IPS DF 6.9 (cell line): ENCODE results near the gene BLMH.
"Not testable (repeated sequence)": the region's sequence is repeated elsewhere in the genome, so short reads cannot be mapped to it uniquely, and the experiment has no call there.

Source experiments
- DNase-seq: peaks from one replicate; pipeline ENCODE4 v3.0.0-alpha.2; 2013; ENCODE audit warnings: low read depth, low spot score
- H3K27ac ChIP-seq: one replicate; pipeline ENCODE4 v1.5.1; 2013; ENCODE audit warnings: low read length, control low read depth
- H3K27me3 ChIP-seq: 2 replicates; pipeline ENCODE4 v1.6.1; 2013; ENCODE audit warnings: mild to moderate bottlenecking, low read length; ENCODE audit not compliant: control insufficient read depth, insufficient read depth
- H3K36me3 ChIP-seq: 2 replicates; pipeline ENCODE4 v1.6.1; 2013; ENCODE audit warnings: low read length; ENCODE audit not compliant: control insufficient read depth, insufficient read depth
- H3K4me1 ChIP-seq: 2 replicates; pipeline ENCODE4 v1.6.1; 2013; ENCODE audit warnings: low read length; ENCODE audit not compliant: control insufficient read depth, insufficient read depth
- H3K4me3 ChIP-seq: 2 replicates; pipeline ENCODE4 v1.5.1; 2013; ENCODE audit warnings: mild to moderate bottlenecking, low read length
- H3K9me3 ChIP-seq: 2 replicates; pipeline ENCODE4 v1.6.1; 2013; ENCODE audit warnings: low read length, inconsistent platforms; ENCODE audit not compliant: control insufficient read depth, insufficient read depth
- WGBS: extraction: QIAGEN DNeasy Blood & Tissue Kit; methylation state at CpG from one replicate; pipeline ENCODE4 v1.1.7; 2013; ENCODE audit warnings: mixed read lengths, missing lambda C conversion rate; ENCODE audit not compliant: insufficient read length, insufficient coverage; 5-methylcytosine and 5-hydroxymethylcytosine counted together

The BLMH gene

DNA sequence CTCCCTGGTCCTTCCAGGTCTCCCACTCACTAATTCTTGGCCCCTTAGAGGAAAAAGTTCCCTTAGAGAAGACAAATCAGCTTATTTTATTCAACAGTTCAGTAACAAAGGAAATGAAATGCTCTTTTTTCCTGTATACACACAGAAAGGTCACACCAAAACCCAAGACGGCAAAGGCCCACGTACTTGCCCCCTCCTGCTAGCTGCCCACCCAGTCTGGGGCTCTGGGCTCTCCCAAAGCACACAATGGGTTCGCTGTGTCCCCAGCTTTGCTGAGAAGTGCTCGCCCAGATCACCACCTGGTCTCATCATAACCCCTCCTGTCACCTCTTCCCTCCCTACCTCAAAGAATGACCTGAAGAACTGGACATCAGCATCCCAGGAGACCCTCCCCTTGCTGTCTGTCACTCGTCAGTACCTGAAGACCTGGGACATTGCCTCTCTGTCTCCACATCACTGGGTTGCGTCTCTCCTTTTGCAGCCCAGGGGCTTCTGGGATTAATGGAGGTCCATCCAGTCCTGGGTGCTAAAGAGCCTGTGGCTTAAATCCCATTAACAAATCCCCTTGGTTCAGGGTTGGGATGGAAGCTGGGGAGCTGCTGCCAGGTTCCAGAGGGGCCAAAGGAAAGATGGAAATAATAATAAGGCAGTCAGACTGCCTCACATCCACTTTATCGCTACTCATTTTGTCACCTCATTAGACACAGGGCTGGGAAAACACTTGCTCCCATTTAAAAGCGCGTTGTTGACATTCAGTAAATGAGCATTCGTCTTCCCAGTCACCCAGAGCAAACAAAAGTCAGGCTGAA, 59.5 kb downstream of the BLMH start:
- H3K9me3 ChIP-seq, result no peaks in the 10 kb centered on the region
- no CpG with 5 or more reads among the region's 10 CpGs for WGBS
- H3K4me1 ChIP-seq, result no peaks in the 10 kb centered on the region
- DNase-seq, result no peak
- H3K27me3 ChIP-seq, result peaks cover 33% of the 10 kb centered on the region
- no peak overlapping the region for H3K4me3 ChIP-seq
- H3K36me3 ChIP-seq, result no peaks in the 10 kb centered on the region
- H3K27ac ChIP-seq, result no peak overlapping the region

DNA sequence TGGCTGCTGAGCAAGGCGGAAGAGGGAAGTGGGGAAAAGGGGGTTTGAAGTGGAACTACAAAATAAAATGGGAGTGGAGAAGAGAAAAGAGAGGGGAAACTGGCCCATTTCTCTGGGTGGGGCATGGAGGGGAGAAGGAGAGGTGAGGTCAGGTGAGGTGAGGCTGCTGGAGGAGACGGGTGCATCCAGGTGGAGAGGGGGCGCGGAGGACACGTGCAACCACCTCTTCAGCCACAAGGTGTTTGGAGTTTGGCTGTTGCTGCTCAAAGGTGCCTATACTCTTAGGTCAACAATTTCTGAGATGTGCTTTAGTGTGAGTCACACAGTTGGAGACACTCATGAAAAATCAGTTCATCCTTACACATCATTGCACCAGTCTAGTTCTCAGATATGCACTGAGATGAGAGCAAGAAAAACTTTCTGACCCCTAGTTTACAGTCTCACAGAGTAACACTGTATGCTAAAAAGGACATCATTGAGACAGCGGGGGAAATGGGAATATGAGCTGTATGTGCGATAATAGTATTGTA, 61.1 kb downstream of the BLMH start:
- Histone ChIP-seq H3K9me3 (no peaks in the 10 kb centered on the region), H3K27ac (no peak overlapping the region), H3K4me1 (no peaks in the 10 kb centered on the region), H3K36me3 (no peaks in the 10 kb centered on the region), H3K4me3 (no peak overlapping the region), H3K27me3 (peaks cover 21% of the 10 kb centered on the region)
- WGBS, result no CpG with 5 or more reads among the region's 7 CpGs
- DNase-seq, result no peak

DNA sequence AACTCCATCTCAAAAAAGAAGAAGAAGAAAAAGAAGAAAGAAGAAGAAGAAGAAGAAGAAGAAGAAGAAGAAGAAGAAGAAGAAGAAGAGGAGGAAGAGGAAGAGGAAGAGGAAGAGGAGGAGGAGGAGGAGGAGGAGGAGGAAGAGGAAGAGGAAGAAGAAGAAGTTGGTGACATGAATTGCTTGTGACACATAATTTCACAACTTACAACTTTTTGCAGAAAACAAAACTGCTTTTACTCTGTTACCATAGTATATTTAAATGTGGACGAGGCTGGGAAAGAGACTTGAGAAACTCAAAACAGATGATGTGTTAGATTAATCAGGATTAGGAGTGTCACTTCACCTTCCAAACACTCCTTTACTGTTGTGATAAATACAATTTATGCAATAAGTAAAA, 61.7 kb downstream of the BLMH start:
- H3K36me3 ChIP-seq, DNase-seq, H3K4me3 ChIP-seq, H3K4me1 ChIP-seq, H3K27ac ChIP-seq, H3K9me3 ChIP-seq: not testable (repeated sequence)
- WGBS, result no CpG with 5 or more reads among the region's 1 CpG
- H3K27me3 ChIP-seq, result peaks cover 15% of the 10 kb centered on the region

GRCh38 chr17:30229012-30229411, 62.7 kb downstream of the BLMH start:
- H3K9me3 ChIP-seq, result no peaks in the 10 kb centered on the region
- no CpG with 5 or more reads among the region's 7 CpGs for WGBS
- H3K27me3 ChIP-seq, result peaks cover 7% of the 10 kb centered on the region; the same call in 1 of the 2 replicates
- DNase-seq, result no peak
- H3K36me3 ChIP-seq, result no peaks in the 10 kb centered on the region
- H3K4me3 ChIP-seq, result no peak overlapping the region
- H3K27ac ChIP-seq, result no peak overlapping the region
- no peaks in the 10 kb centered on the region for H3K4me1 ChIP-seq

DNA sequence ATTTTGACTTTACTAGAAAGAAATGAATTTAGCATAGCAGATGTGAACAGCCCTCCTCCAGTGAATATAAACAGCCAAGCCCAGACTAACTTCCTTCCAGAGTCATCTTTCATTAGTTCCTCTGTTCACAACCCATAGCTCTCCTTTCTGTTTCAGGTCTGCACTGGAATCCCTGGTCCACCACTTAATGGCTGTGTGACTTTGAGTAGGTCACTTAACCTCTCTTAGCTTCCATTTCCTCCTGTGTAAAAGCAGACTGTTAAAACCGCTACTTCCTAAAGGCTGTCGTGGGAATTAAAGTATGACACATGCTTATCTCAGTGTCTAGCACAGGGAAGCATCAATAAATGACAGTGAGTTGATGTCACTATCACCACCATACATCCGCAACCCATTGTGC, 63.7 kb downstream of the BLMH start:
- H3K9me3 ChIP-seq, result no peaks in the 10 kb centered on the region
- DNase-seq, result no peak
- H3K27ac ChIP-seq, result no peak overlapping the region
- H3K4me1 ChIP-seq, result no peaks in the 10 kb centered on the region
- H3K36me3 ChIP-seq, result no peaks in the 10 kb centered on the region
- H3K27me3 ChIP-seq, result no peaks in the 10 kb centered on the region; the same call in 1 of the 2 replicates
- H3K4me3 ChIP-seq, result no peak overlapping the region
- WGBS, result no CpG with 5 or more reads among the region's 3 CpGs

DNA sequence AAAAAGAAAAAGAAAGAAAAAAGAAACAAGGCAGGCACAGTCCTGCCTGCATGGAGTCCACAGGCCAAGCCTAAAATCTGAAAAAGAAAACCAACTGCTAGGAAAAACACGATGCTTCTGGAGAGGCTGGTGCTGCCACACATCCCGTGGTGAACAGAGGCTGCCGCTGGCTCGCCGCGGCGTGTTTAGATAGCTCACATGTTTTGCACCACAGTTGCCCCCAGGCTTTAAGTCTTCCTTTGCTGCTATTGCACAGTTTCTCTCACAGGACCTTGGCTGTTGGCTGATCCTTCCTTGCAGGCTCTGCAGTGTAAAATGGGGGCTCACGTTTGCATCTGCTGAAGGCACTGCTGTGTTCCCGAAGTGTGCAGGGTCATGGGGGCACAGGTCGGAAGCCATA, 64.9 kb downstream of the BLMH start:
- no peaks in the 10 kb centered on the region; the same call in 1 of the 2 replicates for H3K4me1 ChIP-seq
- WGBS, result no CpG with 5 or more reads among the region's 10 CpGs
- no peak overlapping the region for H3K27ac ChIP-seq
- no peak for DNase-seq
- H3K9me3 ChIP-seq, result no peaks in the 10 kb centered on the region
- H3K27me3 ChIP-seq, result no peaks in the 10 kb centered on the region
- H3K36me3 ChIP-seq, result no peaks in the 10 kb centered on the region
- H3K4me3 ChIP-seq, result no peak overlapping the region

- Histone ChIP-seq H3K27me3 (no peaks in the 10 kb centered on the region), H3K27ac (no peak overlapping the region), H3K4me3 (no peak overlapping the region), H3K9me3 (no peaks in the 10 kb centered on the region), H3K36me3 (no peaks in the 10 kb centered on the region), H3K4me1 (no peaks in the 10 kb centered on the region; the same call in 1 of the 2 replicates)
- DNase-seq, result no peak
- no CpG with 5 or more reads among the region's 15 CpGs for WGBS
Measured at GRCh38 chr17:30225919-30226553, 65.7 kb downstream of the BLMH start.

GRCh38 chr17:30225112-30225511, 66.6 kb downstream of the BLMH start:
- no peak for DNase-seq
- H3K27ac ChIP-seq, result no peak overlapping the region
- no peaks in the 10 kb centered on the region for H3K27me3 ChIP-seq
- H3K4me1 ChIP-seq, result no peaks in the 10 kb centered on the region; the same call in 1 of the 2 replicates
- no peaks in the 10 kb centered on the region for H3K9me3 ChIP-seq
- H3K4me3 ChIP-seq, result no peak overlapping the region
- no peaks in the 10 kb centered on the region for H3K36me3 ChIP-seq
- WGBS, result no CpG with 5 or more reads among the region's 3 CpGs

GRCh38 chr17:30224419-30224960, 67.3 kb downstream of the BLMH start:
- H3K4me1 ChIP-seq, result no peaks in the 10 kb centered on the region; the same call in 1 of the 2 replicates
- H3K9me3 ChIP-seq, result no peaks in the 10 kb centered on the region
- H3K36me3 ChIP-seq, result no peaks in the 10 kb centered on the region
- WGBS, result no CpG with 5 or more reads among the region's 8 CpGs
- H3K4me3 ChIP-seq, result no peak overlapping the region
- no peak for DNase-seq
- no peaks in the 10 kb centered on the region for H3K27me3 ChIP-seq
- no peak overlapping the region for H3K27ac ChIP-seq

GRCh38 chr17:30222721-30223175, 69.0 kb downstream of the BLMH start:
- Histone ChIP-seq H3K27me3 (no peaks in the 10 kb centered on the region), H3K4me1 (no peaks in the 10 kb centered on the region; the same call in 1 of the 2 replicates), H3K4me3 (no peak overlapping the region), H3K27ac (no peak overlapping the region), H3K9me3 (no peaks in the 10 kb centered on the region), H3K36me3 (no peaks in the 10 kb centered on the region)
- WGBS, result no CpG with 5 or more reads among the region's 13 CpGs
- no peak for DNase-seq
